Renal cortical epithelial cell (primary cell): ENCODE measurements around the gene NTN5. TPM values are rescaled to one million over a fixed set of nuclear protein-coding genes. Genes with fewer than 3 reads are reported as not detected.

Experiments
- DNase-seq: peaks from one replicate; pipeline ENCODE4 v3.0.0-alpha.2; 2011; ENCODE audit warnings: low read depth
- total RNA-seq: library from RNA; depleted of rRNA; stranded (reverse); fragments of >200 nt; gene quantifications from 2 replicates; pipeline ENCODE4 v1.2.3, GENCODE V29; 2014

Gene NTN5
- total RNA-seq, 1 donor from 2014 or later = 0.40 TPM

GRCh38 chr19:48616041-48616436 lies 56.8 kb downstream of the NTN5 start:
- DNase-seq = no peak

GRCh38 chr19:48615231-48616040 lies 57.4 kb downstream of the NTN5 start:
- no peak for DNase-seq

GRCh38 chr19:48614436-48615230 lies 58.2 kb downstream of the NTN5 start, which contains the start of gene FAM83E:
TSS of gene FAM83E (minus strand) at chr19:48615076. CDS start at chr19:48613372, 1,704 bp downstream.
- DNase-seq = no peak

GRCh38 chr19:48613852-48614435 lies 58.9 kb downstream of the NTN5 start:
- no peak for DNase-seq

GRCh38 chr19:48613024-48613851 lies 59.6 kb downstream of the NTN5 start:
- no peak for DNase-seq

- DNase-seq = no peak
Measured at GRCh38 chr19:48611872-48612271, 60.9 kb downstream of the NTN5 start.

Other genes starting within 250 kb of the NTN5 start
- 41.7 and 50.3 TPM in 2 replicates for gene GRWD1, start 227.0 kb downstream of the NTN5 start, total RNA-seq
- 0.35 and 1.3 TPM in 2 replicates for gene KCNJ14, start 217.4 kb downstream of the NTN5 start, total RNA-seq
- 44.3 and 58.4 TPM in 2 replicates for gene CYTH2, start 203.6 kb downstream of the NTN5 start, total RNA-seq
- 1.1 and 1.2 TPM in 2 replicates for gene LMTK3, start 161.2 kb downstream of the NTN5 start, total RNA-seq
- not detected in 2 replicates for gene SULT2B1, start 120.8 kb downstream of the NTN5 start, total RNA-seq
- gene SPACA4, start 66.3 kb downstream of the NTN5 start, total RNA-seq = not detected in 2 replicates
- 0.17 TPM in 1 of 2 replicates, not detected in the other for gene FAM83E, start 57.9 kb downstream of the NTN5 start, total RNA-seq
- gene RPL18, start 53.8 kb downstream of the NTN5 start, total RNA-seq = 591 and 1,820 TPM in 2 replicates
- gene SPHK2, start 53.5 kb downstream of the NTN5 start, total RNA-seq = 9.1 and 9.9 TPM in 2 replicates
- 0.52 and 2.3 TPM in 2 replicates for gene DBP, start 35.6 kb downstream of the NTN5 start, total RNA-seq
- 0.35 and 3.3 TPM in 2 replicates for gene CA11, start 26.8 kb downstream of the NTN5 start, total RNA-seq
- gene FUT2, start 23.0 kb upstream of the NTN5 start, total RNA-seq = 0.25 and 1.9 TPM in 2 replicates
- gene MAMSTR, start 46.7 kb upstream of the NTN5 start, total RNA-seq = 0.25 and 0.87 TPM in 2 replicates
- gene RASIP1, start 67.6 kb upstream of the NTN5 start, total RNA-seq = 0.50 and 0.69 TPM in 2 replicates
- gene IZUMO1, start 73.9 kb upstream of the NTN5 start, total RNA-seq = not detected in 2 replicates
- 0.05 and 3.0 TPM in 2 replicates for gene FUT1, start 79.6 kb upstream of the NTN5 start, total RNA-seq
- gene FGF21, start 82.5 kb upstream of the NTN5 start, total RNA-seq = not detected in 2 replicates
- gene BCAT2, start 138.0 kb upstream of the NTN5 start, total RNA-seq = 27.2 and 37.3 TPM in 2 replicates
- 0.60 and 1.7 TPM in 2 replicates for gene HSD17B14, start 163.5 kb upstream of the NTN5 start, total RNA-seq
- 6.8 and 14.4 TPM in 2 replicates for gene PLEKHA4, start 195.6 kb upstream of the NTN5 start, total RNA-seq
- 28.1 and 29.9 TPM in 2 replicates for gene PPP1R15A, start 199.4 kb upstream of the NTN5 start, total RNA-seq
- 0.10 TPM in 1 of 2 replicates, not detected in the other for gene TULP2, start 225.7 kb upstream of the NTN5 start, total RNA-seq
- gene NUCB1, start 227.3 kb upstream of the NTN5 start, total RNA-seq = 100 and 287 TPM in 2 replicates